OCI-LY3 (cell line): ENCODE results near the gene TAX1BP1.

Experiments
- CTCF ChIP-seq: fragments of 200-600, 300-600 bp; sonication (generic); IDR thresholded peaks from 2 replicates; pipeline ENCODE4 v1.5.1; 2014; ENCODE audit warnings: antibody characterized with exemption, low read length, low read depth
- EZH2phosphoT487 ChIP-seq: fragments of 200-600 bp; shearing (Covaris generic); IDR thresholded peaks from 2 replicates; pipeline ENCODE4 v1.6.1; 2018; ENCODE audit warnings: antibody characterized with exemption, mixed run types, low read depth

DNA sequence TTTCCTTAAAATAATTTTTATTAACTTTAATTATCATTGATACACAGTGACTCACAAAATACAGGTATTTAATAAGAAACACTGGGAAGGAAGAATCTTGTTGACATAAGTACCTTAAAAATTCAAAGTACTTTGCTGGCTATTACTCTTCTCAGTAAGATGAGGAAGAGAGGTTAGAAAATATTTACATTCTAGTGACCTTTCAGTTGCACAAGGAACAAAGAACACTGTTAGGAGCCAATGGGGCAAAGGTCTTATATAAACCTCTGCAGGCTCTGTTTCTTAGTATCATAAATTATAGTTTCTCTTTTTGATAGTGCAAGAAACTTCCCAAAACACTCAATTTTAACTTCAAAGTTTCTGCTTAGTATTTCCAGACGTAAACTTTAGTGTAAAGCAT, 4.8 kb upstream of the TAX1BP1 start:
- TF ChIP-seq CTCF = no peak
- TF ChIP-seq EZH2phosphoT487 = no peak
